Measurements from ENCODE around the gene OPTN.
A peak's percentile ranks its signal among the peaks of the same experiment; 100 is the strongest.

DNA sequence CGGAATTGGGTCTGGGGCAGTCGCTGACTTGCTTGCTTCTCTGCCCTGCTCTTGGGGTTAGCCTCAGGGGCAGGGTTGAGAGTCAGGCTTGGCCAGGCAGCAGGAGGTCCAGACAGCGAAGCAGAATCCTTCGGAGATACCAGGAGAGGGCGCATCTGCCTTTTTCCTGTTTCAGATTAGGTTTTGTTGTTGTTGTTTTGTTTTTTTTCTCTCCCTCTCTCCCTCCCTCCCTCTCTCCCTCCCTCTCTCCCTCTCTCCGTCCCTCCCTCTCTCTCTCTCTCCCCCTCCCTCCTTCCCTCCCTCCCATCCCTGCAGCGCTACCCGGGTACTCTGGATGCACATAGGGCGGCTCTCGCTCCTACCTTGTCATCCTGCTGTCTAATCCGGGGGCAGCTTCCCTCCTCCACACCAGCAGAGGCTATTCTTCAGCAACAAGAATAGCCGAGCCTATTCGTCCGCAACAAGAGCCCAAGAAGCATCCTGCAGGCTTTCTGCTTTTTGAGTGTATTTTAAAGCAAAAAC lies 758 bp upstream of the OPTN start:
- no peak for TF ChIP-seq EZH2 (IDR thresholded peaks at IDR 0.05; ENCODE audit: borderline replicate concordance)
- TF ChIP-seq, protein P1, sequence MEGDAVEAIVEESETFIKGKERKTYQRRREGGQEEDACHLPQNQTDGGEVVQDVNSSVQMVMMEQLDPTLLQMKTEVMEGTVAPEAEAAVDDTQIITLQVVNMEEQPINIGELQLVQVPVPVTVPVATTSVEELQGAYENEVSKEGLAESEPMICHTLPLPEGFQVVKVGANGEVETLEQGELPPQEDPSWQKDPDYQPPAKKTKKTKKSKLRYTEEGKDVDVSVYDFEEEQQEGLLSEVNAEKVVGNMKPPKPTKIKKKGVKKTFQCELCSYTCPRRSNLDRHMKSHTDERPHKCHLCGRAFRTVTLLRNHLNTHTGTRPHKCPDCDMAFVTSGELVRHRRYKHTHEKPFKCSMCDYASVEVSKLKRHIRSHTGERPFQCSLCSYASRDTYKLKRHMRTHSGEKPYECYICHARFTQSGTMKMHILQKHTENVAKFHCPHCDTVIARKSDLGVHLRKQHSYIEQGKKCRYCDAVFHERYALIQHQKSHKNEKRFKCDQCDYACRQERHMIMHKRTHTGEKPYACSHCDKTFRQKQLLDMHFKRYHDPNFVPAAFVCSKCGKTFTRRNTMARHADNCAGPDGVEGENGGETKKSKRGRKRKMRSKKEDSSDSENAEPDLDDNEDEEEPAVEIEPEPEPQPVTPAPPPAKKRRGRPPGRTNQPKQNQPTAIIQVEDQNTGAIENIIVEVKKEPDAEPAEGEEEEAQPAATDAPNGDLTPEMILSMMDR (IDR thresholded peaks at IDR 0.05; ENCODE audit: poor library complexity), result peak; percentile 51
- no peak for TF ChIP-seq EZH2phosphoT487 (IDR thresholded peaks at IDR 0.05; ENCODE audit: low read depth, severe bottlenecking, unreplicated experiment)

Data from hepatocyte (in vitro differentiated cells).